ENCODE results near the gene KCNQ1.

Gene KCNQ1

GRCh38 chr11:2535673-2536439 is 91.0 kb downstream of the KCNQ1 start:
- no peak for DNase-seq (ENCODE audit: low read depth)

- no peak for DNase-seq (ENCODE audit: low read depth)
Measured at GRCh38 chr11:2536440-2536989, 91.7 kb downstream of the KCNQ1 start.

- no peak for DNase-seq (ENCODE audit: low read depth)
Measured at GRCh38 chr11:2537010-2537705, 92.3 kb downstream of the KCNQ1 start.

- DNase-seq (ENCODE audit: low read depth): no peak
Measured at GRCh38 chr11:2537896-2538724, 93.3 kb downstream of the KCNQ1 start.

- no peak for DNase-seq (ENCODE audit: low read depth)
Measured at GRCh38 chr11:2538951-2539350, 94.1 kb downstream of the KCNQ1 start.

- DNase-seq (ENCODE audit: low read depth): no peak
Measured at GRCh38 chr11:2539371-2540222, 94.8 kb downstream of the KCNQ1 start.

- no peak for DNase-seq (ENCODE audit: low read depth)
Measured at GRCh38 chr11:2540223-2540991, 95.6 kb downstream of the KCNQ1 start.

GRCh38 chr11:2540992-2541680 is 96.3 kb downstream of the KCNQ1 start:
- no peak for DNase-seq (ENCODE audit: low read depth)

- DNase-seq (ENCODE audit: low read depth): no peak
Measured at GRCh38 chr11:2541881-2542361, 97.1 kb downstream of the KCNQ1 start.

GRCh38 chr11:2542406-2542805 is 97.6 kb downstream of the KCNQ1 start:
- no peak for DNase-seq (ENCODE audit: low read depth)

GRCh38 chr11:2547806-2548205 is 103.0 kb downstream of the KCNQ1 start:
- DNase-seq (ENCODE audit: low read depth): no peak

GRCh38 chr11:2548596-2548995 is 103.8 kb downstream of the KCNQ1 start:
- no peak for DNase-seq (ENCODE audit: low read depth)

GRCh38 chr11:2549080-2549479 is 104.3 kb downstream of the KCNQ1 start:
- DNase-seq (ENCODE audit: low read depth): no peak

- DNase-seq (ENCODE audit: low read depth): no peak
Measured at GRCh38 chr11:2549491-2549875, 104.7 kb downstream of the KCNQ1 start.

- no peak for DNase-seq (ENCODE audit: low read depth)
Measured at GRCh38 chr11:2549876-2550605, 105.2 kb downstream of the KCNQ1 start.

- no peak for DNase-seq (ENCODE audit: low read depth)
Measured at GRCh38 chr11:2550606-2550970, 105.8 kb downstream of the KCNQ1 start.

GRCh38 chr11:2551131-2551530 is 106.3 kb downstream of the KCNQ1 start:
- no peak for DNase-seq (ENCODE audit: low read depth)

GRCh38 chr11:2552210-2552609 is 107.4 kb downstream of the KCNQ1 start:
- DNase-seq (ENCODE audit: low read depth): no peak

- no peak for DNase-seq (ENCODE audit: low read depth)
Measured at GRCh38 chr11:2553198-2553597, 108.4 kb downstream of the KCNQ1 start.
